Neural cell (in vitro differentiated cells): ENCODE data around the gene TAF10.

Experiments used
- EP300 ChIP-seq: fragments of 450-650 bp; conservative IDR thresholded peaks from 2 replicates; pipeline ENCODE4 v1.6.1; 2014; ENCODE audit warnings: antibody characterized with exemption, mild to moderate bottlenecking, moderate library complexity; ENCODE audit not compliant: poor library complexity, severe bottlenecking
- EZH2 ChIP-seq: fragments of 200-600, 300-800 bp; shearing (Covaris generic), sonication (generic); IDR thresholded peaks from 2 replicates; pipeline ENCODE4 v1.6.1; 2014; ENCODE audit warnings: antibody characterized with exemption, low read length, borderline replicate concordance, mild to moderate bottlenecking; ENCODE audit not compliant: insufficient read depth, poor library complexity, severe bottlenecking
- MXI1 ChIP-seq: fragments of 450-650 bp; conservative IDR thresholded peaks from 2 replicates; pipeline ENCODE4 v1.6.1; 2014; ENCODE audit warnings: antibody characterized with exemption, mild to moderate bottlenecking; ENCODE audit not compliant: poor library complexity, severe bottlenecking
- POLR2AphosphoS5 ChIP-seq: IDR thresholded peaks from 2 replicates; pipeline ENCODE4 v1.6.1; 2012
- TF ChIP-seq, protein P1 (sequence below): fragments of 450-650 bp; IDR thresholded peaks from 2 replicates; pipeline ENCODE4 v1.5.1; 2014; ENCODE audit warnings: antibody characterized with exemption, mild to moderate bottlenecking, moderate library complexity; ENCODE audit not compliant: poor library complexity, severe bottlenecking

DNA sequence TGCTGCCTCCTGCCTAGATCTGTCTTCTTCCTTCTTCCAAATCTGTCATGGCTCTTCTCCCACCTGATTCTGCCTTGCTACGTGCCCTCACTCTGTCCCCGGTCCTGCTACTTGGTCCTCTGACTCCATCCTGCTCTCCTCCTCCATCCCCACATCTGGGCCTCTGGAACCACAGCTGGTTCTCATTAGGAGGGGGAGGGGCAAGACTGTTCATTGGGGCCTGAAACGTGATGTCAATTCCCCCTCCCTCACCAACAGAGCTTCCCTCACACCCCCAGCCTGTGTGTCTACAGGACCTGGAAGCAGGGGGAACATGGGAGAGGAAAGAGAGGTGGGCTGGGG is 34.5 kb upstream of the TAF10 start:
- TF ChIP-seq MXI1 (no peak), EZH2 (no peak), POLR2AphosphoS5 (no peak), EP300 (no peak)
- TF ChIP-seq, protein P1, sequence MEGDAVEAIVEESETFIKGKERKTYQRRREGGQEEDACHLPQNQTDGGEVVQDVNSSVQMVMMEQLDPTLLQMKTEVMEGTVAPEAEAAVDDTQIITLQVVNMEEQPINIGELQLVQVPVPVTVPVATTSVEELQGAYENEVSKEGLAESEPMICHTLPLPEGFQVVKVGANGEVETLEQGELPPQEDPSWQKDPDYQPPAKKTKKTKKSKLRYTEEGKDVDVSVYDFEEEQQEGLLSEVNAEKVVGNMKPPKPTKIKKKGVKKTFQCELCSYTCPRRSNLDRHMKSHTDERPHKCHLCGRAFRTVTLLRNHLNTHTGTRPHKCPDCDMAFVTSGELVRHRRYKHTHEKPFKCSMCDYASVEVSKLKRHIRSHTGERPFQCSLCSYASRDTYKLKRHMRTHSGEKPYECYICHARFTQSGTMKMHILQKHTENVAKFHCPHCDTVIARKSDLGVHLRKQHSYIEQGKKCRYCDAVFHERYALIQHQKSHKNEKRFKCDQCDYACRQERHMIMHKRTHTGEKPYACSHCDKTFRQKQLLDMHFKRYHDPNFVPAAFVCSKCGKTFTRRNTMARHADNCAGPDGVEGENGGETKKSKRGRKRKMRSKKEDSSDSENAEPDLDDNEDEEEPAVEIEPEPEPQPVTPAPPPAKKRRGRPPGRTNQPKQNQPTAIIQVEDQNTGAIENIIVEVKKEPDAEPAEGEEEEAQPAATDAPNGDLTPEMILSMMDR: no peak
